ENCODE measurements around the gene TBX10.

- no peak for TF ChIP-seq CTCF (conservative IDR thresholded peaks at IDR 0.05; ENCODE audit: low read depth, low read length)
- TF ChIP-seq EZH2 (IDR thresholded peaks at IDR 0.05; ENCODE audit: borderline replicate concordance, low read depth, low read length, poor library complexity, severe bottlenecking): no peak
Measured at GRCh38 chr11:67680696-67681470, 41.3 kb upstream of the TBX10 start.

All from A673 (cell line).